GM21526 (cell line): ENCODE data around the gene FGA.

ENCODE experiments used
- ATAC-seq: cut with Tn5 transposase; IDR thresholded peaks from one replicate; pipeline ENCODE4 v1.9.1; 2021; ENCODE audit warnings: moderate library complexity; ENCODE audit not compliant: unreplicated experiment, low FRiP score

FGA gene

DNA sequence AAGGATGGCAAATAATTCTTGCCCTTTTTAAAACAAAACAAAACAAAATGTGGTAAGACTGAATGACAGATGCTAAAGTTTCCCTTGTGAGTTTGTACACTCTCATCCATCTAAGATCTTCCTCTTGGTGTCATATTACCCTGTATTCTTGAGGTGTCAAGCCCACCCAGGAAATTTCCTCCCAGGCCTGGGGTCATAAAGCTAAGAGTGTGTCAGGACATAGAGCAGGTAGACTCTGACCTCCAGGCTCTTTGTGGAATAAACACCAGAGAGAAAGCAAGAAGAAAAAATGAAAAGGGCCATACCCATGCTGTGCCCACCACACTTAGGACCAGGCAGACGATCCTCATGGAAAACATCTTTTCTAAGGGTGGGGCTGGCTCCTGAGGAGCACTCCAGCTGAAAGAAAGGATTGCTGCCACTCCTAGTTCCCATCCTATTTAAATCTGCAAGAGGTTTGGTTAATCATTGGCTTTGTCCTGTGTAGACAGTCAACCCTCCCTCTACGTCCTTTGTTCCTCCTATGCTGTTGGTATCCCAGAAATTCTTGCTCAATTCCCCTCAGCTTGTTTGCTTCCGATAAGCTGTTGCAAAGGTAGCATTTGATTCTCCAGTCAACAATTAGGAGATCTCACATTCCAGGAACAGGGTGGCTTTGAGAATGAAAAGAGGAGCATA is at the start of gene FGA:
Gene FGA, minus strand, starts transcription at position 414 of the 678 bp plus-strand sequence. Its CDS starts 55 bp downstream, at position 359.
- ATAC-seq: no peak

- ATAC-seq: no peak
Observed at GRCh38 chr4:154634058-154634457, 43.5 kb upstream of the FGA start.

DNA sequence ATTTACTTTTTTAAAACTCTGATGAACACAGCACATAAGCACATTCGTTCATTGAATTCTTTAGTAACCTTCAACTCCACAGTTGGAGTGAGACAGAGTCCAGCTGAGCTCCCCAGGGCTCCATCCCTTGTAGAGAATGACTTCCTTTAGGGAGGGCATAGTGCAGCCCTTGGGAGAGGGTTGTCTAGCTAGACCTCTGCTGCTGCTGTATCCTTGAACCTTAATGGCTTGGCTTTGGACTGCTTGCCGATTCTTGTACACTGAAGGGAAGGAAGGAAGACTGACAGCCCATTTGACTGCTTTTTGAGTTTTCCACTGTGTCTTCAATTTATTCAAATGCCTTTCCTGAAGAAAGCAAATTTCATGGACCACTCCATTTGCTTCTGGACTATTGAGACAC is 41.3 kb upstream of the FGA start:
- no peak for ATAC-seq

- ATAC-seq: no peak
Observed at GRCh38 chr4:154630324-154630723, 39.8 kb upstream of the FGA start.

DNA sequence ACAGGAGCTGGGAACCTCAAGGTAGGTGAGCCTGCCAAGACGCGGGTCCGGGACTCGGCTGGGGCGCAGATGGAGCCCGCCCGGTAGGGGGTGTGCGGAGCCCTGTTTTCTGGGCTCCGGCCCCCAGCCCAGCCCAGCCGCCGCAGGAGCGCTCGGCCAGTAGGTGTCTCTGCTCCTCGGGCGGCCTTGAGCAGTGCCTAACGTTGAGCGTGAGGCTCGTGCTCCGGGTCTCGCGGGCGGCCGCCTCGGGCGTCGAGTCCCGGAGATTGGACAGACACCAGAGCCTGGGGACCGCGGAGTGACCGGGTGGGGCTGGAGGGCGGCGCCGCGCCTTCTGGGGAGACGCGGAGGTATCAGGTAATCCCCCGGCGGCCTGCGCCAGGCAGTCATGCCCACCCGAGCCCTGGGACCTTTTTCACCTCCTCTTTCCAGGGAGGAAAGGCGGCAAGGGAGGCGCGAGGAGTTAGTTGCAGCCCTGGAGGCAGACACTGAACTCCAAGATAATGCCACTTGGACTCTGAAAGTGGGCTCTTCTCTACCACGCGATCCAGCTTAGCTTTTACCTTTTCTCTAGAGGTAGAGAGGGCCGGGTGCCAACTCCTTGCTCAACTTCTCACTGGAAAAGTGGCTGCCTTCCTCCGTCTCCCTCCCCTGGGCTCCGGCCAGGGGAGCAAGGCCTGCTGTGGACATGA is 36.4 kb upstream of the FGA start:
- ATAC-seq: peak; percentile 89

GRCh38 chr4:154625971-154626370 is 35.4 kb upstream of the FGA start:
- ATAC-seq: no peak

DNA sequence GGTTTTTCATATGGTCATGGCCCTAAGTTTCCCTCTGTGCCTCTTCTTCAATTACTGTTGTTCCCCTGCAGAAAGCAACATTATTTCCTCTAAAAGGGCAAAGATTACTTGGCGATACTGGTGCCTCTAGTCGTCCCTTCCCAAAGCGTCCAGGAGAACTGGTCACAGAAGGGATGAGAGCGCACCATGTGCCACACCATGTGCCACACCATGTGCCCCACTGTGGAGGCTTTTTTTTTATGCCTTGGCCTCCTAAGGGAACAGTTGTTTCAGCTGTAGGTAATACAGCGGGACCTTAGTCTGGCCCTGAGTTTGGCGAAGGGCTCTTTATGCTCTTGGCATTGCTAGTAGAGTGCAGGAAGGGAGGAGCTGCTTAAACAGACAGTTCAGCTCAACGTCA is 33.5 kb upstream of the FGA start:
- ATAC-seq: no peak

DNA sequence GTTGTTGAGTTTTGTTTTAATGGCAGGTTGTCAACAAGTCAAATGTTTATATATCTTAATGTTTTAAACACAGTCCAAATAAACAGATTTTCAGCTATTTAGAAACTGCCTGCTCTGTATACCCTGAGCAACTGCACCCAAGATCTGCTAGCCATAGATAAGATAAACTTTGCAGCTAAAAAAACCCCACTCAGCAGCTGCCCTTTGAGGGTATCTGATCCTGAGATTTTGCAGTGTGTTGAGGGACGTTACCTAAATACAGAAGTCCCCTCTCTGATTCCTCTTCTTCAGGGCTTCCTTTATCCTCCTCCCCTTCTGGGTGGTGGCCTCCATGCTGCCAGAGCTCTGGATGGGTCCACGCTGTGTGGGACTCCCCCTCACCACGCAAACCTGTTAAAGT is 32.9 kb upstream of the FGA start:
- no peak for ATAC-seq

- ATAC-seq: peak; percentile 60
Observed at GRCh38 chr4:154622598-154622997, 32.1 kb upstream of the FGA start.

DNA sequence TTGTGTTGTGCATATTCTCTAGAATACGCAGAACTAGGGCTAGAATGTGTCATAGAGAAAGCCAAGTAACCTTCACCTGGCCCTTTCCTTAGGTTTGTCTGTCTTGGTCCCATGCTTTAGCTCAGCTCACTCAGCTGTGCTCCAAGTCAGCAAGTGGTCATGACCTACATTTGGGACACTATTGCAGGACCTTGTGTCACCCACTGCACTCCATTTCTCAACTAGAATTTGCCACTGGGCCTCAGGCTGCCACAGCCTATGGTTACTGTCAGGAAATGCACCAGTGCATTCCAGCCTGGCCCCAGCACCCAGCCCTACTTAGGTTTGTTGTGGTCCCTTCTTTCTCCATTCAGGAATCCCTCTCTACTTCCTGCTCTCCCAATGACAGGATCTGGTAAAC is 29.6 kb upstream of the FGA start:
- ATAC-seq: no peak

GRCh38 chr4:154618708-154619315 is 28.3 kb upstream of the FGA start:
- ATAC-seq: peak; percentile 81

GRCh38 chr4:154617820-154618317 is 27.3 kb upstream of the FGA start:
- ATAC-seq: no peak

DNA sequence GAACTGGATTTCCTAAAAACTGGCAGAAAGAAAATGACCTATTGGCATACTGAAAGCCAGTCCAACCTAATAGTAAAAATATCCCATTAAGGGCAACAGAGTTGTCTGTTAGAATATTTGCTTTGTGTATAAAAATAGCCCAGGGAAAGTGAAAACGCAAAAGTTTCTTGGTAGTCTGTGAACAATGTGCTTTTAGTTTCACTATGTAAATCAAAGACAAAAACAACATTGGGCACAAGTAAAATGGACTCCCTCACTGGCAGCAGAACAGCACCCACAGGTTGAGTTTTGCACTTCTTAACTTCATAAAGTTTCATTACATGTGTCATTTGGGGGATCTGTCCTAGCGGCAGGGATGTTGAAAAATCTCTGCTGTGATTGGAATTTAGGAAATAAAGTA is 26.2 kb upstream of the FGA start:
- peak; percentile 93 for ATAC-seq

DNA sequence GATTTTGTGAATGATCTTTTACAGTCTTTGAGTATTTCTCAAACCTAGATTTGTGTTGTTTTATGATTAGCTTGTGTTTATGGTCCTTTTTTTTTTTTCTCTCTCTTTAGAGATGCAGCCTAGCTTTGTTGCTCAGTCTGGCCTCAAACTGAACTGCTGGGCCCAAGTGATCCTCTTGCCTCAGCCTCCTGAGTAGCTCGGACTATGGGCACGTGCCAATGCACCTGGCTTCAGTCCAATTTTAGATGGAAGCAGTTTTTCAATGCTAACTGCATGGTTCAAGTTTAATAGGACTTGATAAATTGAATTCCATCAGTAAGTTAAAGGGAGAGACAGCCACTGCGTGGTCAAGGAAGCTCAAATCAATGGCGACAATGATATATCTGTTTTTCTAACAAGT is 25.7 kb upstream of the FGA start:
- ATAC-seq: no peak

- no peak for ATAC-seq
Observed at GRCh38 chr4:154615211-154615610, 24.7 kb upstream of the FGA start.

- ATAC-seq: no peak
Observed at GRCh38 chr4:154614306-154614705, 23.8 kb upstream of the FGA start.

- ATAC-seq: no peak
Observed at GRCh38 chr4:154612472-154613414, 22.2 kb upstream of the FGA start, which contains the start of gene FGG. FGG (minus strand) TSS chr4:154612656; CDS start chr4:154612609, 47 bp downstream.

DNA sequence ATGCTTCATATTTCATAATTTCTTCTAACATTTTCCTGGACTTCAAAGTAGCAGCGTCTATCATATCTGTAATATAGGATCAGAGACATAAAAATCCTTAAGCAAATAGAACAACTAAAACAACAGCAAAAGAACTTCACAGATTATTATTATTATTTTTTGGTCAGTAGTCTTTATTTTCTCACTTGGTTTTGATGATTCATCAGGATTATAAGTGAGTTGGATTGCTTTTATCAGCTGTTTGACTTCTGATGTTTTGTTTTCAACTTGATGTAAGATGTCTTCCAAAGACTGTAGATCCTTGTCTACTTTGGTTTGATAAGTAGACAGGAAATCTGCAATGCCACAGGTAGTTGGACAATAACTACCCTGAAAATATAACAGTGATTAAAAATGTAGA is 21.3 kb upstream of the FGA start:
- no peak for ATAC-seq

DNA sequence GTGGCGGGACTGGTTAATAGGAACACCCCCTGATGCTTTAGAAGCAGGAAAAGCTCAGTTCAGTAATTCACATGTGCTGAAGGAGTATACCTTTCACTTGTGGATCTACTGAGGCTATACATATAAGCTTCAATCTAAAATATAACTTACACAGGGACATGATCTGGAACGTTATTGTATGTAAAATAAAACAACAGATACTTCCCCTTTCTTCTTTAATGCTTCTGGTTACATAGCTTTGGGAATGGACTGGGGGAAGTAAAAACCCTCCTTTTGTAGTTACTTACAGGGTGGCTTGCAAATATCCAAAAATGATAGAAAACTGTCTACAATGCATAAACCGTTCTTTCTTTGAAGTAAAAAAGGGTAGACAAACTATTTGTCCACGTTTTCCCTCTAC is 20.0 kb upstream of the FGA start:
- ATAC-seq: no peak

GRCh38 chr4:154609532-154609931 is 19.0 kb upstream of the FGA start:
- ATAC-seq: no peak
